GM19397 (cell line): Measurements from ENCODE around the gene RIC3.

Source experiments
- ATAC-seq: cut with Tn5 transposase; IDR thresholded peaks from one replicate; pipeline ENCODE4 v1.9.1; 2021; ENCODE audit warnings: mild to moderate bottlenecking, moderate library complexity; ENCODE audit not compliant: unreplicated experiment

Gene RIC3, protein sequence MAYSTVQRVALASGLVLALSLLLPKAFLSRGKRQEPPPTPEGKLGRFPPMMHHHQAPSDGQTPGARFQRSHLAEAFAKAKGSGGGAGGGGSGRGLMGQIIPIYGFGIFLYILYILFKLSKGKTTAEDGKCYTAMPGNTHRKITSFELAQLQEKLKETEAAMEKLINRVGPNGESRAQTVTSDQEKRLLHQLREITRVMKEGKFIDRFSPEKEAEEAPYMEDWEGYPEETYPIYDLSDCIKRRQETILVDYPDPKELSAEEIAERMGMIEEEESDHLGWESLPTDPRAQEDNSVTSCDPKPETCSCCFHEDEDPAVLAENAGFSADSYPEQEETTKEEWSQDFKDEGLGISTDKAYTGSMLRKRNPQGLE

DNA sequence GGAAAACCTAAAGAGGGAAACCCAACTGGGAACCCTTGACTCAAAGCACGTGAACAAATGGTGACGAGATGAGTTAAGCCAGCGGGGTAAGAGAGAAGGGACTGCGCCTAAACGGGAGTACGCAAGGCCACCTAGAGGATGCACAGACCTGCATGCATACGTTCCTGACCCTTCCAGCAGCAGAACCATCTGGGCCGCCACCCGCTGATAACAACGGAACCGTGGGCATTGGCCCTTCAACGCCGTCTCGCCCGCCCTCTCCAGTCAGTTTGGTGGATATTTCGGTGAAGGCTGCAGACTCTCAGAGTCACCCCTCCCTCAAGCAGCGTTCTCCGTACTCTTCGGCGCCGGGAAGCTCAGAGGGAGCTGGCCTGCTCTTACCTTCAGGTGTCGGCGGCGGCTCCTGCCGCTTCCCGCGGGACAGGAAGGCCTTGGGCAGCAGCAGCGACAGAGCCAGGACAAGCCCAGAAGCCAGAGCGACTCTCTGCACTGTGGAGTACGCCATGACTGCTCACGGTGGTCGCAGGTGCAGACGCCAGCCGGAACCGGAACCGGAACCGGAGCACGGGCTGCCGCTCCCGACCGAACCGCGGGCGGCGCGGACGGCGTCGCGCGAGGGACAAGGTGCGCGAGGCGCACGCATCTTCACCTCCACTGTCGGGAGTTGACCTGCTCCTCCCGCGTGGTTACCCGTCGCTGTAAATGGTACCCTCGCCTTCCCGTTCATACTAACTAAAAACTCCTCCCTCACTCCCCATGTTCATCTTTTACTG, at the start of gene RIC3:
Gene RIC3, minus strand, starts transcription at position 541 of the 773 bp plus-strand sequence. Its CDS starts 36 bp downstream, at position 505.
- ATAC-seq, result no peak

GRCh38 chr11:8218409-8218808, 49.6 kb upstream of the RIC3 start:
- ATAC-seq, result no peak

GRCh38 chr11:8217926-8218325, 49.1 kb upstream of the RIC3 start:
- no peak for ATAC-seq

- ATAC-seq, result no peak
Measured at GRCh38 chr11:8217136-8217535, 48.3 kb upstream of the RIC3 start.

DNA sequence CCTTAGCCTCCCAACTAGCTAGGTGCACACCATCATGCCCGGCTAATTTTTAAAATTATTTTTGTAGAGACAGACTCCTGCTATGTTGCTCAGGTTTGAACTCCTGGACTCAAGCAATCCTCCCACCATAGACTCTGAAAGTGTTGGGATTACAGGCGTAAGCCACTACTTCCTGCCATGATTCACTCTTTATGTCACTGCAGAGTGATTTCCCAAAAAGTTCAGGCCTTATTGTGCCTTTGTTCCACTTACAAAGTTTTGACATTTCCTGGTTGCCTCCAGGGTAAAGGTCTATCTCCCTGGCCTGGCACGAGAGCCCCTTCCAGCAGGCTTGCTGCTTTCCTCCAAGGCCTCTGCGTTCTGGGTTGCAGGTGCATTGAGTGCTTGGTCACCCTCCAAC, 44.6 kb upstream of the RIC3 start:
- no peak for ATAC-seq

DNA sequence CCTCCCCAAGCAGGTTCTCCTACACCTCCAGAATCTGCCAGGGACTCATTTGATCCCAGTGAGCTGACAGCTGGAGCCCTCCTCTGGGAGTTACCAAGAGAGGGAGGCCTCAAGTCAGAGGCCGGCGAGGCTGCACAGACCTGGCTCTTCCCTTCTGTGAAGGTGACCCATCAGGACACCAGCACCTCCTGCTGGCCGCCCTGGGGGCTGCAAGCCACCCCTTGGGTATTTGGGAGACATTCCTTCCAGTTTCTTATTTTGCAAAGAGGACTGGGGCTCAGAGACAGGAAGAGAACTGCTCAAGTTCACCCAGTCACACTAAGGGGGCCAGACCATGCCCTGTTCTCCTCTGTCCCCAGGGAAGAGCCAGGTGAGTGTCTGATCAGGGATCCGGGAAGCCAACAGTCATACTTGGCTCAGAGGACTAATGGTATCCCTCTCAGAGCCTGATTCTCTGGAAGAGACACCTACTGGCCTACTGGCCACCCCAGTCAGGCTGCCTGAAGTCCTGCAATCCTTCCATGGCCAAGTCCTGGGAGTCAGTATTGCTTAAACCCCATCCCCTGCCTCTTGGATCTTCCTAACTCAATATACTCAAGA, 40.5 kb upstream of the RIC3 start:
- no peak for ATAC-seq

DNA sequence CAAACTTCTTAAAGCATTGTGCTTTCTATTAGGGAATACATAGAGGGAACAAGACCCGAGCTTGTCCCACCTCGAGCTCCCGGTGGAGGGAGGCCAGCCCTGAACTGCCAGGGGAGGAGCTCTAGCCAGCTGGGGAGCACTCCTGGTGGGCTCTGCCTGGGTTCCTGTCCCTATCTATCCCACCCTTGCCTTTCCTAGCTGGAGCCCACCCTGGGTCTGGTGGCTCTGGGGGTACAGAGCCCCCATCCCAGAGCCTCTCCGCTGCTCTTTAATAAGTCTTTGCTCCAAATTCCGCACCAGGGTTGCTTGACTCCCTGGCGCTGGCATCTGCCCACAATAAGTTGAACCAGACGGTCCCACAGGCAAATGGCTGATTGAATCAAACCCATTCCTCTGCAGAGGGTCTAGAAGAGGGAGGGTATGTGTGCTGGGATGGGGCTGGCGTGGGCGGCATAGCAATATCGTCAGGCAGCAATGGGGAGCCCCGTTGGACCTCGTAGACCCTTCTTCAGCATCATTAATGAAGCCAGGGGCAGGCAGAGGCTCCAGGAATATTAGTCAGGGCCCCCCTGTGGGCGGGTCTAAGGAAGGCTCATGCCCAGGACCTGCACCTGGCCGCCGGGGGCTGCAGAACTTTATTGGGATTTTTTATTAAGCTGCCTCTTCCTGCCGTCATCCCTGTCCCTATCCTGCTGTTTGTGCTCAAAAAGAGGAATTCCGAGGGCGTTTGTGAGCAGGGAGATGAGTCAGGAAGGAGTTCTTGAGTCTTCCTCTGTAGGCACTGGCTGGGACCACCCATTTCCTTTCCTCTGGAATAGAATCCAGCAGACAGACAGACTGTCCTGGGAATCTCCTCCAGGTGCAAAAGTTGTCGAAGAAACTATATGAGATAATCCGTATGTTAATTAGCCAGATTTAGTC, 38.5 kb upstream of the RIC3 start:
- no peak for ATAC-seq

DNA sequence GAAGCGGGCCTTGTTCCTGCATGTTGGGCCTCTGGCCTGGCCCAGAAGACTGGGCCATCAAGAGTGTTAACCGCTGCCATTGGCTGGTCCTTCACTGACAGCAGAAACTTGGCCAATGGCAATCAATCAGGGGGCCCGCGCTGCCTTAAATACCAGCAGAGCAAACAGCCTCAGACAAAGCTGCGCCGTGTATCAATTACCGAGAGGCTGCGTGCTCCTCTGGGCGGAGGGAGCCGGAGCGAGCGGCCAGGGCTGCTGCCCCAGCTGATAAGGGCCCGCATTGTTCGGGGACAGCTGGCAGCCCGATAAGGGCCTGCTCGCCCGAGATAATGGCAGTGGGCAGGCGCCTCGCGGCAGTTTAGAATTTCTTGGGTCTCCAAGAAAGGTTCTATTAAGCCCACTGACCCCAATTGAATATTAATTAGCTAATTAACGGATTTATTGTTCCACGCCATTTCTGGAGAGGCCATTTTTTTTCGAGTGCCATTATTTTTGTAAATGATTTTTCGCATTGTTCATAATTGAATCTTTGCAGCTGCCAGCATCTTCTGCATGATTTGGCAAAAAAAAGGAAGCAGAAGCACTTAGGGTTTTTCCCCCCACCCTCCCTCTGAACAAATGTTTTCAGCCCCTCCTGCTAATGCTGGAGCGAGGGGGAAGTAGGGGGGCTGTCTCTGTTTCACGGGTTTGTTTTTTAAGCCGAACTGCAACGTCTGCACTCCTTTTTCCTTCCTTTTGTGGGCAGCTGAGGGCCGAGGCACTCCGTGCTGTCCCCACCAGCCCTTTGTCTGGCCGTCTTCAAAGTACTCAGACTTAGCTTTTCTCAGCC, 37.6 kb upstream of the RIC3 start:
- ATAC-seq, result no peak

DNA sequence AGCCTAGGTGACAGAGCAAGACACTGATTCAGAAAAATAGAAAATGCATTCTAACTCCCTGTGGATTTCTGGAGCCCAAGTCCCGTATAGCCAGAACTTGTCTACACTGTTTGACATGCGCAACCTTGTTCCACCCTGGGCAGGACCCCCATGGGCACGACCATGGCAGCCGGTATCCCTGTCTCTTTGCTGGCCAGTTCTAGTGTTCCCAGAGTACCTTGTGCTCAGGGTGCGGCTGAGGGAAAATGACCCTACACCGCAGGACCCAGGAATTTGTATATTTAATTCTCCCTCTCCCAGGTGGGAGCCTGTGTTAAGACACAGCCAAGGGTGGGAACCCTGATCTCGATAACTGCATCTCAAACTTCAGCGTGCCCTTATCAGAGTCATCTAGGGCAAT, 36.7 kb upstream of the RIC3 start:
- no peak for ATAC-seq

- ATAC-seq, result no peak
Measured at GRCh38 chr11:8204596-8204995, 35.8 kb upstream of the RIC3 start.

- no peak for ATAC-seq
Measured at GRCh38 chr11:8204025-8204424, 35.2 kb upstream of the RIC3 start.

- ATAC-seq, result no peak
Measured at GRCh38 chr11:8203414-8203715, 34.5 kb upstream of the RIC3 start.

DNA sequence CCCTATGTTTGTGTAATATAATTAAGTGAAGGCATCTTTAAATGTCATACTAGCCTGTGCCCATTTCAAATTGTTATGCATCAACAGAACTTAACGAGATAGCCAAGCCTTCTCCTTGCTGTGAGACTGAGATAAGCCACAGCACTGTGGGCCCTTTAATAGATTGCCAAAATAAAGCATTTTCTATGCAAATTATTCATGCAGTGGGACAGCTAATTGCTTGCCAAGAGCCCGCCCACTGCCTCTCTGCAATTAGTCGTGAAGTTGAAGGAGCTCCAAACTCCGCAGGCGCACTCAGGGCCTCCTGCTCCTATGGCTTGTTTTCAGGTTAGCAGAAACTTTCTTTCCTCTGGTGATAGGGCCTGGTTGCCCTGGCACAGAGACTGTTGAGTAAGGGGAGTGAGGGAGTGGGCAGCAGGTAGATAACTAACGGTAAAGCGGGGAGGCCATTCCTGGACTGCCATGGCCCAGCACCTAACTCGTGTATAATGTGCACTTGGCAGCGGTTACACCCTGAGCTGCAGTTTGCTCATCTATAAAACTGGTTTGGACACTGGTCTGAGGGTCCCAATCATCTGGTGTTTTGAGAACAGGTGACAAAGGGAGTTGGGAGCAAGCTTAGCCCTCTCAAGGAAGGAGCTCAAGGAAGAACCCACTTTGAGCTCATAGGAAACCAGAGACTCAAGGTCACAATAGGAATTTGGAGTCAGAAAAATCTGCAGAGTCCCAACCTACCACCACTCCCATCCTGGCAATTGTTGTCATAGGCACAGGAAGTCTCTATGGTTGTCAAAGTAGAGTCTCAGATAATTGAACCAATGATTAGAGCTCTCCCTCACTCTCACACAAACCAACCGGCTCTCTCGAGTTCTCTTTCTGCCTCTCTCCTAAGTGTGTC, 33.9 kb upstream of the RIC3 start:
- no peak for ATAC-seq

DNA sequence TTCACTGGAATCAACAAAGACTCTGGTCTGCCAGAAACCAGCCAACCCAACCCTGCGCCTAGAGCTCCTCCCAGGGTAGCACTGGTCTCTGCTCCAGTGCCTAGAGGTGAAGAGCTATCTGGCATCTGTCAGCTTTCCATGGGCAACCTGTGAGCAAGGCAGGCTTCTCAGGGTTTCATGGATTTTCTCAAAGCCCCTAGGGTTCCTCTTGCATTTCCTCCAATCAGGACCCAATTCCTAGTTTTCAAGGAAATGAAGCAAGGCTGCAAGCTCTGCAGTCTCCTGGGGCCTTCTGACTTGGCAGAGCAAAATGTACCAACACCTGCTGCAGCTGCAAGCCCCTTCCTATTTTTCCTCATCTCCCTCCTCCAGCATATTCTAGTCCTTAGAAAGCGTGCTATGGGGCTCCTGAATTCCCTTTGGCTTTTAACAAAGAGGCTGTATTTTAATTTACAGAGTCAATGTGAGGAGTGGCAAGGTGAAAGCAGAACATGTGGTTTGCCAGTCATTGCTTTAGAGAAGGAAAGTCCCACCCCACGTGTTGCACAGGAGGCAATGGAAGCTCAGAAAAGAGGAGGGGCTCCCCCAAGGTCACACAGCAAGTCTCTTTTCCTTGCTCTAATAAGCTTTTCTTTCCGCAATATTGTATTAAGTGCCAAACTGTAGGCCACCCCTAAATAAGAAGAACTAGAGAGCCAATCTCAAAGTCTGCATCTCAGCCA, 33.0 kb upstream of the RIC3 start:
- ATAC-seq, result peak; percentile 68

DNA sequence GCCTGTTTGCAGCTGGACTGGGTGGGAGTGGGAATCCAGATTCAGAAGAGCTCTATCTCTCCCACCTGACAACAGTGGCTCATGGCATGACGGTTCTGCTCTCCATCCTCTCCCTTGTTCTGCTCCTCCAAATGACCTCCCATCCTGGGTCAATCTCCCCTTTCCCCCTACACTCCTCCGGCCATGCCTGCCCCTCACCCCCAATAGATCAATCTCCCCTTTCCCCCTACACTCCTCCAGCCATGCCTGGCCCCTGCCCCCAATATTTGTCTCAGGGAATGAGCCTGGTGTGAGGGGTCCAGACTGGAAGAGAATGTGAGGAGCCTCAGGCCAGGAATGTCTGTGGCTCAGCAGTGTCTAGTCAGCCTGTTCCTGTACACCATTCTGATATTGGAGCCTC, 30.9 kb upstream of the RIC3 start:
- ATAC-seq, result no peak

GRCh38 chr11:8196749-8197148, 27.9 kb upstream of the RIC3 start:
- no peak for ATAC-seq

GRCh38 chr11:8194956-8195355, 26.1 kb upstream of the RIC3 start:
- no peak for ATAC-seq

GRCh38 chr11:8192896-8193209, 24.0 kb upstream of the RIC3 start:
- no peak for ATAC-seq
